NT2/D1 (cell line): ENCODE measurements around the gene GNG7.

Source experiments
- SUZ12 ChIP-seq: IDR thresholded peaks from 2 replicates; pipeline ENCODE4 v1.6.1; 2011; ENCODE audit not compliant: insufficient read length, insufficient read depth; ENCODE audit errors: extremely low read depth
- YY1 ChIP-seq: IDR thresholded peaks from 2 replicates; pipeline ENCODE4 v1.6.1; 2011; ENCODE audit not compliant: insufficient read length, insufficient read depth
- ZNF274 ChIP-seq: IDR thresholded peaks from 2 replicates; pipeline ENCODE4 v1.6.1; 2011; ENCODE audit warnings: mild to moderate bottlenecking, low read depth, low read length

DNA sequence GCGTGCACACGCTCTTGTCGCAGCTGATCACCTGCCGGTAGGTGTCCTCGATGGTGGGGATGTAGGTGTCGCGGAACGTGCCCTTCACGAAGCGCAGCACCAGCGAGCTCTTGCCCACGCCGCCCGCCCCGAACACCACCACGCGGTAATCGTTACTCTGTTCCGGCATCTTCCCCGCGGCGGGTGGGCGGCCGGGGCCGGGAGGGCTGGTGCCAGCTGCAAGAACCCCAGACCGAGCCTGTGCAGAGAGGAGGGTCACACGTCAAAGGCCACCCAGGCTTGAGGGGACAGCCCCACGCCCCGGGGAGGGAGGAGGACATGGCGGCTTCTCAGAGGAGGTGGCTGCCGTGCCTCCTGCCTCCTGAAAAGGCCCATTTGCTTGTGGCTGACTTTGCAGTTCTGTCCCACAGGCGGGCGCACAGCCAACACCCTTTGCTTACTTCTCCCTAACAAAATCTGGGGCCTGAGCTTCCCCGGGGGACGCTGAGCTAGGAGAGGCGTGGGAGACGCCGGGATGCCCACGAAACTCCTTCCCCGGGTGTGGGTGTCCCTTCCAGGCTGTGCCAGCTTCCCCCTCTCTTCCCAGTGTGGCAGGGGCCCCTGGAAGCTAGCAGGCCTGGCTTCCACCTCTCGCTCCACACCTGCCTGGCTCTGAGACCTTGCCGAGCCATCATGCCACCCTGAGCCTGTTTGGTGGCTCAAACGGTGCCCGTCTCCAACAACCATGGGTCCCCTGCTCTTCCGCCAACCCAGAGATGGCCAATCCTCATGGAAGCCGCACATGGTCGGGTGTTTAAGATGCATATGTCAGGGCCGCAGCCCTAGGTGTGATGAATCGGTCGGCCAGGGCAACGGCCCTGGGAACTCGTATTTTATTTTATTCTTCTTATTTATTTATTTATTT lies 15.4 kb upstream of the GNG7 start:
- TF ChIP-seq YY1 = no peak
- TF ChIP-seq ZNF274 = no peak
- TF ChIP-seq SUZ12 = no peak
